ENCODE data around the gene VWA1. TPM values are rescaled to one million over a fixed set of nuclear protein-coding genes. Genes with fewer than 3 reads are reported as not detected.

VWA1 gene
- total RNA-seq, 2 experiments from 2014 or later, result not detected

GRCh38 chr1:1418464-1419362, 16.8 kb upstream of the VWA1 start:
- H3K4me3 ChIP-seq (ENCODE audit: low read depth, low read length, poor library complexity, severe bottlenecking), result no peak overlapping the region
- no peaks in the 10 kb centered on the region for H4K20me1 ChIP-seq (ENCODE audit: insufficient read depth, low read length)
- no peaks in the 10 kb centered on the region for H3K36me3 ChIP-seq (ENCODE audit: insufficient read depth, low read length)
- no peaks in the 10 kb centered on the region for H3K9me2 ChIP-seq (ENCODE audit: insufficient read depth, low read length)
- no peaks in the 10 kb centered on the region for H3K4me1 ChIP-seq (ENCODE audit: insufficient read depth, low read length, poor library complexity, severe bottlenecking)
- TF ChIP-seq CTCF (conservative IDR thresholded peaks at IDR 0.05; ENCODE audit: low read length), result no peak
- no peak for TF ChIP-seq EZH2phosphoT487 (IDR thresholded peaks at IDR 0.05; ENCODE audit: borderline replicate concordance, low read depth, low read length)
- POLR2A ChIA-PET, result no interaction called here
- CTCF ChIA-PET (ENCODE audit: unreplicated experiment), result no interaction called here
- BruUV-seq (replicated peaks), result no TSS peak
- no peaks in the 10 kb centered on the region for H3K79me2 ChIP-seq (ENCODE audit: insufficient read depth, low read depth, low read length)
- no peaks in the 10 kb centered on the region for H3K9me3 ChIP-seq (ENCODE audit: low read length)
- no peak for DNase-seq (ENCODE audit: low spot score)
- no peak overlapping the region for H3K4me2 ChIP-seq (ENCODE audit: low read length)
- H2AFZ ChIP-seq (ENCODE audit: low read length), result no peak overlapping the region
- intact Hi-C loops (cut with micrococcal nuclease; ENCODE audit: unreplicated experiment), result no loop called here
- peak overlapping the region; percentile 38 for H3K27ac ChIP-seq (ENCODE audit: low read depth, low read length, poor library complexity, severe bottlenecking)

GRCh38 chr1:1419363-1419812, 16.1 kb upstream of the VWA1 start:
- Histone ChIP-seq H3K4me3 (ENCODE audit: low read depth, low read length, poor library complexity, severe bottlenecking) (no peak overlapping the region), H3K27ac (ENCODE audit: low read depth, low read length, poor library complexity, severe bottlenecking) (no peak overlapping the region), H3K4me2 (ENCODE audit: low read length) (no peak overlapping the region), H3K9me3 (ENCODE audit: low read length) (no peaks in the 10 kb centered on the region), H3K9me2 (ENCODE audit: insufficient read depth, low read length) (no peaks in the 10 kb centered on the region), H3K79me2 (ENCODE audit: insufficient read depth, low read depth, low read length) (no peaks in the 10 kb centered on the region), H3K36me3 (ENCODE audit: insufficient read depth, low read length) (no peaks in the 10 kb centered on the region), H2AFZ (ENCODE audit: low read length) (no peak overlapping the region), H3K4me1 (ENCODE audit: insufficient read depth, low read length, poor library complexity, severe bottlenecking) (no peaks in the 10 kb centered on the region), H4K20me1 (ENCODE audit: insufficient read depth, low read length) (no peaks in the 10 kb centered on the region)
- no peak for TF ChIP-seq EZH2phosphoT487 (IDR thresholded peaks at IDR 0.05; ENCODE audit: borderline replicate concordance, low read depth, low read length)
- TF ChIP-seq CTCF (conservative IDR thresholded peaks at IDR 0.05; ENCODE audit: low read length), result no peak
- no TSS peak for BruUV-seq (replicated peaks)
- ChIA-PET POLR2A (no interaction called here), CTCF (ENCODE audit: unreplicated experiment) (no interaction called here)
- DNase-seq (ENCODE audit: low spot score), result no peak
- intact Hi-C loops (cut with micrococcal nuclease; ENCODE audit: unreplicated experiment), result no loop called here

Measured in OCI-LY7 (cell line).